ENCODE data around the gene ATG4C.
"Not testable (repeated sequence)": the region's sequence is repeated elsewhere in the genome, so short reads cannot be mapped to it uniquely, and the experiment has no call there.

ATG4C gene

GRCh38 chr1:62746086-62746808 lies 37.7 kb upstream of the ATG4C start:
- Histone ChIP-seq H3K4me2 (no peak overlapping the region), H3K4me1 (ENCODE audit: low read depth, poor library complexity, severe bottlenecking) (no peaks in the 10 kb centered on the region), H3K27ac (no peak overlapping the region), H3K4me3 (IDR thresholded peaks at IDR 0.05; ENCODE audit: insufficient read depth, low read depth, low read length) (no peak overlapping the region), H3K27me3 (ENCODE audit: insufficient read depth, low read depth) (no peaks in the 10 kb centered on the region), H2AFZ (ENCODE audit: low read depth) (peak overlapping the region; percentile 48; the same call in 1 of the 2 replicates), H3K9ac (no peak overlapping the region), H3K36me3 (ENCODE audit: insufficient read depth) (no peaks in the 10 kb centered on the region), H4K20me1 (ENCODE audit: insufficient read depth) (no peaks in the 10 kb centered on the region), H3K79me2 (ENCODE audit: insufficient read depth, low read depth) (no peaks in the 10 kb centered on the region)
- TF ChIP-seq CTCF (conservative IDR thresholded peaks at IDR 0.05; ENCODE audit: low read depth, low read length): peak; percentile 70

DNA sequence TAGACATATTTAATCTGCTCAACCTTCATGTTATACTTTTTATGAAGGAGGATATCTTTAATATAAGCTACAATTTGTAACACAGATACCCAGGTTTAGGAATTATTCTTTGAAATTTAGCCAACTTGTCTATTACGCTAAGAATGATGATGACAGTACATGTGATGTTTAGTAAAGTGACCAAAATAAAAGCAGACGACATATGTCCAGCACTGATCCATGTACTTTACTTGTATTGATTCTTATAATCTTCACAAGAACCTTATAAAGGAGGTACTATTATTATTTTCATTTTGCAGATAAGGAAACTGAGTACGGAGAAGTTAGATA lies 37.2 kb upstream of the ATG4C start:
- H3K9ac ChIP-seq: no peak overlapping the region
- no peaks in the 10 kb centered on the region for H3K4me1 ChIP-seq (ENCODE audit: low read depth, poor library complexity, severe bottlenecking)
- H3K27ac ChIP-seq: no peak overlapping the region
- no peak overlapping the region for H2AFZ ChIP-seq (ENCODE audit: low read depth)
- H3K4me2 ChIP-seq: no peak overlapping the region
- no peaks in the 10 kb centered on the region for H4K20me1 ChIP-seq (ENCODE audit: insufficient read depth)
- H3K4me3 ChIP-seq (IDR thresholded peaks at IDR 0.05; ENCODE audit: insufficient read depth, low read depth, low read length): no peak overlapping the region
- no peaks in the 10 kb centered on the region for H3K79me2 ChIP-seq (ENCODE audit: insufficient read depth, low read depth)
- H3K27me3 ChIP-seq (ENCODE audit: insufficient read depth, low read depth): no peaks in the 10 kb centered on the region
- H3K36me3 ChIP-seq (ENCODE audit: insufficient read depth): no peaks in the 10 kb centered on the region
- 0 out of 2 replicates have a peak, but pooled peaks have one; percentile 1 for TF ChIP-seq CTCF (conservative IDR thresholded peaks at IDR 0.05; ENCODE audit: low read depth, low read length)

- H3K9ac ChIP-seq: no peak overlapping the region
- no peak overlapping the region for H3K4me3 ChIP-seq (IDR thresholded peaks at IDR 0.05; ENCODE audit: insufficient read depth, low read depth, low read length)
- no peaks in the 10 kb centered on the region for H3K36me3 ChIP-seq (ENCODE audit: insufficient read depth)
- no peak overlapping the region for H3K27ac ChIP-seq
- H3K4me2 ChIP-seq: no peak overlapping the region
- H2AFZ ChIP-seq (ENCODE audit: low read depth): no peak overlapping the region
- H3K4me1 ChIP-seq (ENCODE audit: low read depth, poor library complexity, severe bottlenecking): no peaks in the 10 kb centered on the region
- H4K20me1 ChIP-seq (ENCODE audit: insufficient read depth): no peaks in the 10 kb centered on the region
- no peaks in the 10 kb centered on the region for H3K27me3 ChIP-seq (ENCODE audit: insufficient read depth, low read depth)
- no peaks in the 10 kb centered on the region for H3K79me2 ChIP-seq (ENCODE audit: insufficient read depth, low read depth)
- TF ChIP-seq CTCF (conservative IDR thresholded peaks at IDR 0.05; ENCODE audit: low read depth, low read length): no peak
These were observed 30.6 kb upstream of the ATG4C start for GRCh38 chr1:62753031-62753965.

DNA sequence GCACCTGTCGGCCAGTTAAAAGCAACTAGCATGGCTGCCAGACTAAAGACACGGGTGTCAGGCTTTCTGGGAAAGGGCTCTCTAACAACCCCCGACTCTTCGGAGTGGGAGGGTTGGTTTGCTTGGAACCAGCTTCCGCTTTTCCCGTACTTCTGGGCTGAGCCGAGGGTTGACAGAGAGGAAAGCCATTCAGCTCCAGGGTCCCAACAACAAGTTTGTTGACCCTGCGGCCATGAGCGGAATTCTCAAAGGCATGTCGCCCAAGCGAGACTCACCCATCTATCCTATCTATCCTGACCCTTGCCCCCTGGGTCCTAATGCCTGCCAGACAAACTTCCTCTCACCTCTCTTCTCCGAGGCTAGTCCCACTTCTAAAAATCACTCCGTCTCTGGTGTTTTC lies 29.0 kb upstream of the ATG4C start:
- not testable (repeated sequence) for H3K27ac ChIP-seq; H3K79me2 ChIP-seq (ENCODE audit: insufficient read depth, low read depth); H3K36me3 ChIP-seq (ENCODE audit: insufficient read depth); H4K20me1 ChIP-seq (ENCODE audit: insufficient read depth); H3K27me3 ChIP-seq (ENCODE audit: insufficient read depth, low read depth); H2AFZ ChIP-seq (ENCODE audit: low read depth); H3K4me1 ChIP-seq (ENCODE audit: low read depth, poor library complexity, severe bottlenecking); H3K9ac ChIP-seq; H3K4me2 ChIP-seq; H3K4me3 ChIP-seq (IDR thresholded peaks at IDR 0.05; ENCODE audit: insufficient read depth, low read depth, low read length)

DNA sequence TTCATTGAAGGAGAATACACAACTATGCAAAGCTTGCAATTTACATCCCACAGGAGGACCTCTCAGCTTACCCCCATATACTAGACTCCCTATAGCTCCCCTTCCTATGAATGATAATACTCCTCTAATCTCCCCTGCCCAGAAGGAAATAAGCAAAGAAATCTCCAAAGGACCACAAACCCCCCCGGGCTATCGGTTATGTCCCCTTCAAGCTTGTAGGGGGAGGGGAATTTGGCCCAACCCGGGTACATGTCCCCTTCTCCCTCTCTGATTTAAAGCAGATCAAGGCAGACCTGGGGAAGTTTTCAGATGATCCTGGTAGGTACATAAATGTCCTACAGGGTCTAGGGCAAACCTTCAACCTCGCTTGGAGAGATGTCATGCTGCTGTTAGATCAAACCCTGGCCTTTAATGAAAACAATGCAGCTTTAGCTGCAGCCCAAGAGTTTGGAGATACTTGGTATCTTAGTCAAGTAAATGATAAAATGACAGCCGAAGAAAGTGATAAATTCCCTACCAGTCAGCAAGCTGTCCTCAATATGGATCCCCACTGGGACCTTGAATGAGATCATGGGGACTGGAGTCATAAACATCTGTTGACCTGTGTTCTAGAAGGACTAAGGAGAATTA lies 27.6 kb upstream of the ATG4C start:
- not testable (repeated sequence) for H3K9ac ChIP-seq; H3K27ac ChIP-seq; H3K4me3 ChIP-seq (IDR thresholded peaks at IDR 0.05; ENCODE audit: insufficient read depth, low read depth, low read length); H3K79me2 ChIP-seq (ENCODE audit: insufficient read depth, low read depth); H4K20me1 ChIP-seq (ENCODE audit: insufficient read depth); H3K4me1 ChIP-seq (ENCODE audit: low read depth, poor library complexity, severe bottlenecking); H3K27me3 ChIP-seq (ENCODE audit: insufficient read depth, low read depth); H2AFZ ChIP-seq (ENCODE audit: low read depth); H3K36me3 ChIP-seq (ENCODE audit: insufficient read depth); H3K4me2 ChIP-seq

- not testable (repeated sequence) for H2AFZ ChIP-seq (ENCODE audit: low read depth); H3K79me2 ChIP-seq (ENCODE audit: insufficient read depth, low read depth); H3K27me3 ChIP-seq (ENCODE audit: insufficient read depth, low read depth); H3K9ac ChIP-seq; H3K36me3 ChIP-seq (ENCODE audit: insufficient read depth); H4K20me1 ChIP-seq (ENCODE audit: insufficient read depth); H3K4me1 ChIP-seq (ENCODE audit: low read depth, poor library complexity, severe bottlenecking); H3K4me3 ChIP-seq (IDR thresholded peaks at IDR 0.05; ENCODE audit: insufficient read depth, low read depth, low read length); H3K27ac ChIP-seq; H3K4me2 ChIP-seq
These were observed 24.6 kb upstream of the ATG4C start for GRCh38 chr1:62759232-62759875.

Measured in KMS-11 (cell line).